Osteocyte (in vitro differentiated cells): ENCODE measurements around the gene AEBP2. TPM values are rescaled to one million over a fixed set of nuclear protein-coding genes. Genes with fewer than 3 reads are reported as not detected.
"Not testable (repeated sequence)": the region's sequence is repeated elsewhere in the genome, so short reads cannot be mapped to it uniquely, and the experiment has no call there.

ENCODE experiments used
- DNase-seq: peaks from one replicate; pipeline ENCODE4 v3.0.0; 2021; ENCODE audit warnings: mixed read lengths; ENCODE audit not compliant: unreplicated experiment; ENCODE audit errors: extremely low spot score
- H3K27ac Mint-ChIP-seq: one replicate; pipeline ENCODE4 v1.8.0; 2021; ENCODE audit warnings: mild to moderate bottlenecking, mixed read lengths; ENCODE audit not compliant: unreplicated experiment
- H3K27me3 Mint-ChIP-seq: one replicate; pipeline ENCODE4 v1.8.0; 2021; ENCODE audit warnings: mixed read lengths; ENCODE audit not compliant: unreplicated experiment
- H3K36me3 Mint-ChIP-seq: one replicate; pipeline ENCODE4 v1.8.0; 2021; ENCODE audit warnings: mixed read lengths; ENCODE audit not compliant: unreplicated experiment
- H3K4me1 Mint-ChIP-seq: one replicate; pipeline ENCODE4 v1.8.0; 2021; ENCODE audit warnings: mixed read lengths; ENCODE audit not compliant: unreplicated experiment
- H3K4me3 Mint-ChIP-seq: one replicate; pipeline ENCODE4 v1.8.0; 2021; ENCODE audit warnings: mild to moderate bottlenecking, moderate library complexity, mixed read lengths; ENCODE audit not compliant: unreplicated experiment
- H3K9me3 Mint-ChIP-seq: one replicate; pipeline ENCODE4 v1.8.0; 2021; ENCODE audit warnings: mixed read lengths; ENCODE audit not compliant: unreplicated experiment
- CTCF ChIP-seq: fragments of 200-600 bp; sonication (generic); IDR thresholded peaks from 2 replicates; pipeline ENCODE4 v1.5.0; 2021; ENCODE audit warnings: antibody characterized with exemption, mild to moderate bottlenecking, moderate library complexity
- total RNA-seq: library from RNA; stranded (reverse); gene quantifications from 2 replicates; pipeline ENCODE4 v1.2.1, GENCODE V29; 2021

Gene AEBP2
- total RNA-seq, 1 donor from 2014 or later = 33.5 TPM

GRCh38 chr12:19398376-19399363 lies 40.6 kb upstream of the AEBP2 start:
- no peaks in the 10 kb centered on the region for H3K36me3 Mint-ChIP-seq
- H3K27me3 Mint-ChIP-seq = no peaks in the 10 kb centered on the region
- H3K9me3 Mint-ChIP-seq = no peaks in the 10 kb centered on the region
- no peak for TF ChIP-seq CTCF
- no peak for DNase-seq
- peaks cover 7% of the 10 kb centered on the region for H3K4me1 Mint-ChIP-seq
- H3K4me3 Mint-ChIP-seq = no peak overlapping the region
- no peak overlapping the region for H3K27ac Mint-ChIP-seq

- not testable (repeated sequence) for H3K27ac Mint-ChIP-seq, H3K4me3 Mint-ChIP-seq, H3K36me3 Mint-ChIP-seq, DNase-seq, H3K9me3 Mint-ChIP-seq, H3K4me1 Mint-ChIP-seq, H3K27me3 Mint-ChIP-seq
Measured at GRCh38 chr12:19400649-19401285, 38.5 kb upstream of the AEBP2 start.

GRCh38 chr12:19402211-19402610 lies 37.1 kb upstream of the AEBP2 start:
- no peak overlapping the region for H3K4me3 Mint-ChIP-seq
- no peak for DNase-seq
- H3K27me3 Mint-ChIP-seq = no peaks in the 10 kb centered on the region
- H3K9me3 Mint-ChIP-seq = no peaks in the 10 kb centered on the region
- no peaks in the 10 kb centered on the region for H3K36me3 Mint-ChIP-seq
- no peak for TF ChIP-seq CTCF
- H3K4me1 Mint-ChIP-seq = peaks cover 7% of the 10 kb centered on the region
- no peak overlapping the region for H3K27ac Mint-ChIP-seq

- TF ChIP-seq CTCF = no peak
- no peak overlapping the region for H3K27ac Mint-ChIP-seq
- no peak overlapping the region for H3K4me3 Mint-ChIP-seq
- no peak for DNase-seq
- no peaks in the 10 kb centered on the region for H3K27me3 Mint-ChIP-seq
- H3K36me3 Mint-ChIP-seq = no peaks in the 10 kb centered on the region
- peaks cover 7% of the 10 kb centered on the region for H3K4me1 Mint-ChIP-seq
- no peaks in the 10 kb centered on the region for H3K9me3 Mint-ChIP-seq
Measured at GRCh38 chr12:19402743-19403431, 36.4 kb upstream of the AEBP2 start.

- H3K27ac Mint-ChIP-seq = no peak overlapping the region
- no peak for DNase-seq
- no peaks in the 10 kb centered on the region for H3K27me3 Mint-ChIP-seq
- H3K4me1 Mint-ChIP-seq = peaks cover 13% of the 10 kb centered on the region
- no peak overlapping the region for H3K4me3 Mint-ChIP-seq
- TF ChIP-seq CTCF = no peak
- no peaks in the 10 kb centered on the region for H3K9me3 Mint-ChIP-seq
- H3K36me3 Mint-ChIP-seq = no peaks in the 10 kb centered on the region
Measured at GRCh38 chr12:19404242-19404880, 34.9 kb upstream of the AEBP2 start.
